Prostate gland (tissue), 2 donors: Measurements from ENCODE around the gene TMEM33. TPM values are rescaled to one million over a fixed set of nuclear protein-coding genes. Genes with fewer than 3 reads are reported as not detected.

Experiments
- DNase-seq: peaks from one replicate; pipeline ENCODE4 v3.0.0-alpha.2; 2019; ENCODE audit warnings: low spot score
- H3K27ac ChIP-seq, 2 donors: fragments of 200-600 bp; sonication (generic); 2 replicates each; pipeline ENCODE4 v1.5.1; 2017 to 2019
- H3K27me3 ChIP-seq: fragments of 200-600 bp; sonication (generic); replicated peaks from 2 replicates; pipeline ENCODE4 v1.5.1; 2019; ENCODE audit not compliant: insufficient read depth
- H3K36me3 ChIP-seq, 2 donors: fragments of 200-600 bp; sonication (generic); 1 replicate in 1 of 2; 2 replicates in 1 of 2; pipeline versions ENCODE4 v1.5.1 to v1.8.1; 2017 to 2019
- H3K4me1 ChIP-seq: fragments of 200-600 bp; sonication (generic); replicated peaks from 2 replicates; pipeline ENCODE4 v1.5.1; 2019
- H3K4me3 ChIP-seq, 2 donors: fragments of 200-600 bp; sonication (generic); 2 replicates each; pipeline ENCODE4 v1.5.1; 2017 to 2019
- H3K9me3 ChIP-seq: fragments of 200-600 bp; sonication (generic); 2 replicates; pipeline ENCODE4 v1.5.1; 2017
- POLR2A ChIP-seq: fragments of 450-650 bp; IDR thresholded peaks from one replicate; pipeline ENCODE4 v1.6.1; 2016; ENCODE audit warnings: antibody characterized with exemption, mild to moderate bottlenecking
- POLR2AphosphoS5 ChIP-seq: sonication (generic); formaldehyde crosslinking; IDR thresholded peaks from one replicate; pipeline ENCODE4 v1.6.1; 2017; ENCODE audit warnings: antibody characterized with exemption
- WGBS: methylation state at CpG from one replicate; pipeline ENCODE4 v1.1.5; 2018; 5-methylcytosine and 5-hydroxymethylcytosine counted together
- intact Hi-C: fragments of 100-400 bp; cut with DNase I; formaldehyde crosslinking; loops from one replicate; pipeline ENCODE4 v1.14.2; 2022
- total RNA-seq, 2 donors: library from RNA; depleted of rRNA; stranded (reverse); fragments of >200 nt; gene quantifications; one replicate each; pipeline ENCODE4 v1.1.0, GENCODE V29; 2016
- TF ChIP-seq, protein P1 (sequence below), 4 experiments: fragments of 200-600 bp in 2 of 4; fragments of 450-650 bp in 2 of 4; sonication (generic) in 2 of 4; IDR thresholded peaks; 1 replicate in 3 of 4; 2 replicates in 1 of 4; pipeline ENCODE4 v1.5.1; 2016 to 2019; ENCODE audit warnings: antibody characterized with exemption in 4 of 4, mild to moderate bottlenecking in 2 of 4, moderate library complexity in 2 of 4

Gene TMEM33
- total RNA-seq, 2 donors from 2014 or later = 36.5 to 77.7 TPM

DNA sequence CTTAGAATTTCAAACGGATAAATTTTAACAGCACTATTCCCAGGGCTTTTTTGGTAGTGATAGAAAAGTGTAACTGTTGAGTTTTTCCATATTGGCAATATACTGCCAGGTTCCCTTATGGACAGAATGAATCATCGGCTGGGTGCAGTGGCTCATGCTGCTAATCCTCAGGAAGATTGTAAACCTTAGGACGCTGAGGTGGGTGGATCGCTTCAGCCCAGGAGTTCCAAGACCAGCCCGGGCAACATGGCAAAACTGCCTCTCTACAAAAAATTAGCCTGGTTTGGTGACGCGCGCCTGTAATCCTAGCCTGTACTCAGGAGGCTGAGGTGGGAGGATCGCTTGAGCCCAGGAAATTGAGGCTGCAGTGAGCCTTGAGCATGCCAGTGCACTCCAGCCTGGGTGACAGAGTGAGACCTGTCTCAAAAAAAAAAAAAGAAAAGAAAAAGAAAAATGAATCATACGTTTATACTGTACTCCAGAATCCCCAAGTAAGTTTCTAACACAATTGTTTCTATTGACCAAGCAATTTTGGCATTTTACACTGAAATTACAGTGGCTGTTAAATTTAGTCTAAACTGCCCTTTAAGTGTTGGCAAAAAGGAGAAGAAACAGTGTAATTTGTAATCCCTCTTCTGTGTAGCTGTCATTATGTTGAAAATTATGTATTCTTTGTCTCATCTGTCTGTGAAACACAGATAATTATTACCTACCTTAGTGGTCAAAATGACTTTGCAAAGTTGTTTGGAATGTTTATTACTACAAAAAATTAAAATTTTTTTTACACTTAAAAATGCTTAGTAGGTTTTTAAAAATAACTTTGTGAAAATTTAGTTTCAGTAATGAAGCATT lies 56.9 kb downstream of the TMEM33 start:
- Histone ChIP-seq H3K36me3 (no peaks in the 10 kb centered on the region), H3K27ac (no peak overlapping the region), H3K27me3 (no peaks in the 10 kb centered on the region), H3K4me1 (no peaks in the 10 kb centered on the region), H3K9me3 (no peaks in the 10 kb centered on the region), H3K4me3 (no peak overlapping the region)
- no peak for TF ChIP-seq POLR2A
- TF ChIP-seq, protein P1, sequence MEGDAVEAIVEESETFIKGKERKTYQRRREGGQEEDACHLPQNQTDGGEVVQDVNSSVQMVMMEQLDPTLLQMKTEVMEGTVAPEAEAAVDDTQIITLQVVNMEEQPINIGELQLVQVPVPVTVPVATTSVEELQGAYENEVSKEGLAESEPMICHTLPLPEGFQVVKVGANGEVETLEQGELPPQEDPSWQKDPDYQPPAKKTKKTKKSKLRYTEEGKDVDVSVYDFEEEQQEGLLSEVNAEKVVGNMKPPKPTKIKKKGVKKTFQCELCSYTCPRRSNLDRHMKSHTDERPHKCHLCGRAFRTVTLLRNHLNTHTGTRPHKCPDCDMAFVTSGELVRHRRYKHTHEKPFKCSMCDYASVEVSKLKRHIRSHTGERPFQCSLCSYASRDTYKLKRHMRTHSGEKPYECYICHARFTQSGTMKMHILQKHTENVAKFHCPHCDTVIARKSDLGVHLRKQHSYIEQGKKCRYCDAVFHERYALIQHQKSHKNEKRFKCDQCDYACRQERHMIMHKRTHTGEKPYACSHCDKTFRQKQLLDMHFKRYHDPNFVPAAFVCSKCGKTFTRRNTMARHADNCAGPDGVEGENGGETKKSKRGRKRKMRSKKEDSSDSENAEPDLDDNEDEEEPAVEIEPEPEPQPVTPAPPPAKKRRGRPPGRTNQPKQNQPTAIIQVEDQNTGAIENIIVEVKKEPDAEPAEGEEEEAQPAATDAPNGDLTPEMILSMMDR (IDR thresholded peaks at IDR 0.05) = no peak
- no peak for TF ChIP-seq POLR2AphosphoS5
- no peak for DNase-seq
- WGBS = 88% methylated on average over 10 of the region's 10 CpGs
- intact Hi-C loops = loop anchor here (5.0 kb wide), 1 partner anchor 55 kb away; the partner anchor contains the start of gene TMEM33

DNA sequence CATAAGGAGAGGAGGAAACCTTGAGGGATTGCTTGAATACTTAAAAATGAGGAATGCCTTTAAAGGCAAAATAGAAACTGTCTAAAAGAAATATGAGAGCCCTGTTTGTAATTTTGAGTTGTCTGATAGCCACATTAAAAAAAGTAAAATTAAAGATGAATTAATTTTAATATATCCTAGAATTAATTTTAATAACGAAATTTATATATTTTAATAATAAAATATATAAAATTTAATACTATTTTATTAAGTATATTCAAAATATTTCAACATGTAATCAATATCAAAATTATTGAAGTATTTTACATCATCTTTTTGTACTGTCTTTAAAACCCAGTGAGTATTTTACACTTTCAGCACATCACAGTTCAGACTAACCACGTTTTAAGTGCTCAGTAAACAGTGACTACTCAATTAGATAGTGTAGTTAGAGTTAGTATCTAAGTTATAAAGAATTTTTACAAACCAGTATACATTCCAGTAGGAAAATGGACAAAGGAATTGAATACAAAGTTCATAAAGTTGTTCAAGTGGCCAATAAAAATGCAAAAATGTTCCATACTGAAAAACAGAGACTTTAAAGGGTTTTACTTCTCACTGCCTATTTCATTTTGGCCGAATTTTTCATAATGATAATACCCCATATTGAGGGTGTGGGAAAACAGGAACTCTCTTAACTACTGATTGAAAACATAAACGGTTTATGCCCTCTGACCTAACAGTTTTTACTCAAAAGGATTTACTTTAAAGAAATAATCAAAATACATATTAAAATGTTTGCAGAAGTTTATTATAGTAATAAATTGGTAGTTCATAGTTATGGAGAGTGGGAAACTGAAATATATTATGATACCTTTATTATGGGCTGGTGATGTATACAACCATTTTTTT lies 58.0 kb downstream of the TMEM33 start:
- no peak for TF ChIP-seq POLR2AphosphoS5
- TF ChIP-seq, protein P1 (IDR thresholded peaks at IDR 0.05) = no peak
- TF ChIP-seq POLR2A = no peak
- intact Hi-C loops = loop anchor here (5.0 kb wide), 1 partner anchor 56 kb away; the partner anchor contains the start of gene TMEM33
- DNase-seq = no peak
- WGBS = 70% methylated on average over 4 of the region's 4 CpGs
- no peaks in the 10 kb centered on the region for H3K9me3 ChIP-seq
- no peaks in the 10 kb centered on the region for H3K27me3 ChIP-seq
- H3K36me3 ChIP-seq = no peaks in the 10 kb centered on the region
- H3K4me1 ChIP-seq = no peaks in the 10 kb centered on the region
- H3K27ac ChIP-seq = no peak overlapping the region
- H3K4me3 ChIP-seq = no peak overlapping the region

DNA sequence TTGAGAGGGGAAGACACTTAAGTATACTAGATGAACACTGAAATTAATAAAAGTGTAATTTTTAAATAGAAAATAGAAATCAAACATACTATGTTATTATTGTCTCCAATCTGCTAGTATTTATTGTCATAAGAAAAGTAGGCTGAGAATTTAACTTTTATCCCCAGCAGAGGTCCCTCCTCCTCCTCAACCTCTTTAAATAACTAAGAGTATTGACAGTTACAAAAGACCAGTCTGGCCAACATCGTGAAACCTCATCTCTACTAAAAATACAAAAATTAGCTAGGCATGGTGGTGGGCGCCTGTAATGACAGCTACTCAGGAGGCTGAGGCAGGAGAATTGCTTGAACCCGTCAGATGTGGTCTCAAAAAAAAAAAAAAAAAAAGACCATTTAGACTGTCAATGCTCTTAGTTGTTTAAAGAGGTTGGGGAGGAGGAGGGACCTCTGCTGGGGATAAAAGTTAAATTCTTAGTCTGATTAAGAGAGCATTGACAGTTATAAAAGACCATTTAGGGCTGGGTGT lies 59.3 kb downstream of the TMEM33 start:
- no peak for DNase-seq
- Histone ChIP-seq H3K27ac (no peak overlapping the region), H3K27me3 (no peaks in the 10 kb centered on the region), H3K4me3 (no peak overlapping the region), H3K9me3 (no peaks in the 10 kb centered on the region), H3K36me3 (no peaks in the 10 kb centered on the region), H3K4me1 (no peaks in the 10 kb centered on the region)
- WGBS = 94% methylated on average over 3 of the region's 3 CpGs
- intact Hi-C loops = loop anchor here (5.0 kb wide), 1 partner anchor 57 kb away; the partner anchor contains the start of gene TMEM33
- no peak for TF ChIP-seq POLR2A

DNA sequence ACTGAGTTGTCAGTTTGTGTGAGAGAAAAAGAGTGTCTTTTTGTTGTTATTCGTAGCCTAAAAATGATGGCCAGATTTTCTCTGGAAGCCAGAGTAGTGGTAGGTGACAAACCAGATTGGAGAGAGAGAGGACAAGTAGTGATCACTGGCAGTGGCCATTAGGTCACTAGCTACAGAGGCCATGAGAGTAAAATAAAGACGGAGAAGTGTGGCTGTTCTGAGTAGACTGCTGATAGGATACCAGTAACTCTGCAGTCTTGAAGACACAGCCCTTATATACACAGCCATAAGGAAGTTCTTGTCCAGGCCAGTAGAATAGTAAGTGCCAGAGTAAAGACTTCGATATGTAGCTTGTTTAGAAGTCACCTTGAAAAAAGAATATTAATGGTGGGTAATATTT lies 62.8 kb downstream of the TMEM33 start:
- no peaks in the 10 kb centered on the region for H3K36me3 ChIP-seq
- H3K9me3 ChIP-seq = no peaks in the 10 kb centered on the region
- no peak for DNase-seq
- no peaks in the 10 kb centered on the region for H3K27me3 ChIP-seq
- WGBS = 91% methylated on average over 3 of the region's 3 CpGs
- H3K4me1 ChIP-seq = no peaks in the 10 kb centered on the region
- TF ChIP-seq, protein P1 (IDR thresholded peaks at IDR 0.05) = no peak
- TF ChIP-seq POLR2AphosphoS5 (no peak), POLR2A (no peak)
- no peak overlapping the region for H3K27ac ChIP-seq
- intact Hi-C loops = no loop called here
- H3K4me3 ChIP-seq = no peak overlapping the region

DNA sequence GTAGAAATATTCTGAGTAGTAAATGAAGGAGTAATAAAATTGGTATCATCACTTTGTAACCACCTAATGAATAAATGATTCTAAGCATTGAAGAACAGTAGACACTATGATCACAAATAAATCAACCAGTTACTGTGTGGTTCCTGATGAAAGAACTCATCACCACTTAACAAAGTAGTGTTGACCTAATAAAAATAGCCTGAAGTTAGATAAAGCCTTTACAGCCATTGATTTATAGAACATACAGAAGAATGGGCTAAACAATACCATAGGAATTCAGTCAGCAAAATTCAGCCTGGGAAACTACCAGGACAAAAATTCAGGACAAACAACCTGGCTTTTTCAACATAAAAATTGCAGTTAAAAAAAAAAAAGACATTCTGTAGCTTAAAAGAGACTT lies 64.1 kb downstream of the TMEM33 start:
- no peak for TF ChIP-seq POLR2A
- Histone ChIP-seq H3K9me3 (no peaks in the 10 kb centered on the region), H3K4me3 (no peak overlapping the region), H3K4me1 (no peaks in the 10 kb centered on the region), H3K27ac (no peak overlapping the region), H3K27me3 (no peaks in the 10 kb centered on the region), H3K36me3 (no peaks in the 10 kb centered on the region)
- no peak for DNase-seq
- intact Hi-C loops = no loop called here
